ENCODE data around the gene TNRC6C. TPM values are rescaled to one million over a fixed set of nuclear protein-coding genes. Genes with fewer than 3 reads are reported as not detected.
"Not testable (repeated sequence)": the region's sequence is repeated elsewhere in the genome, so short reads cannot be mapped to it uniquely, and the experiment has no call there.

TNRC6C gene
- total RNA-seq, 1 donor from 2014 or later, result 13.6 TPM

GRCh38 chr17:78112518-78113471, 154.3 kb downstream of the TNRC6C start:
- DNase-seq, result no peak

GRCh38 chr17:78113804-78114785, 155.6 kb downstream of the TNRC6C start:
- DNase-seq, result no peak

GRCh38 chr17:78114831-78115723, 156.6 kb downstream of the TNRC6C start:
- no peak for DNase-seq

- not testable (repeated sequence) for DNase-seq
Measured at GRCh38 chr17:78115803-78116202, 157.3 kb downstream of the TNRC6C start.

GRCh38 chr17:78116411-78116810, 157.9 kb downstream of the TNRC6C start:
- no peak for DNase-seq

- no peak for DNase-seq
Measured at GRCh38 chr17:78117027-78117981, 158.8 kb downstream of the TNRC6C start.

GRCh38 chr17:78118801-78119241, 160.3 kb downstream of the TNRC6C start:
- DNase-seq, result no peak

GRCh38 chr17:78120537-78120936, 162.0 kb downstream of the TNRC6C start:
- no peak for DNase-seq

- DNase-seq, result no peak
Measured at GRCh38 chr17:78120971-78121800, 162.7 kb downstream of the TNRC6C start.

- DNase-seq, result no peak
Measured at GRCh38 chr17:78121801-78122215, 163.3 kb downstream of the TNRC6C start.

GRCh38 chr17:78122216-78122930, 163.9 kb downstream of the TNRC6C start:
- DNase-seq, result no peak

- DNase-seq, result no peak
Measured at GRCh38 chr17:78122931-78123249, 164.4 kb downstream of the TNRC6C start.

GRCh38 chr17:78123258-78123929, 164.9 kb downstream of the TNRC6C start:
- DNase-seq, result no peak

GRCh38 chr17:78124081-78124835, 165.8 kb downstream of the TNRC6C start:
- DNase-seq, result no peak

GRCh38 chr17:78124836-78125137, 166.3 kb downstream of the TNRC6C start:
- DNase-seq, result no peak

- DNase-seq, result no peak
Measured at GRCh38 chr17:78125138-78125913, 166.8 kb downstream of the TNRC6C start.

Measured in skin of body (tissue), 2 donors.